Smooth muscle cell (in vitro differentiated cells): ENCODE measurements around the gene SFTA2. TPM values are rescaled to one million over a fixed set of nuclear protein-coding genes. Genes with fewer than 3 reads are reported as not detected.

Experiments
- DNase-seq: peaks from one replicate; lab custom pipeline; 2025; ENCODE audit not compliant: unreplicated experiment; lab: John Stamatoyannopoulos, UW
- H2AFZ ChIP-seq: fragments of 200-600 bp; sonication (generic); 2 replicates; pipeline ENCODE4 v1.6.0; 2016; ENCODE audit warnings: antibody characterized with exemption, low read depth, mild to moderate bottlenecking
- H3F3A ChIP-seq: fragments of 200-600 bp; sonication (generic); 2 replicates; pipeline ENCODE4 v1.6.0; 2017; ENCODE audit warnings: antibody characterized with exemption, low read depth
- H3K27ac ChIP-seq: fragments of 200-600 bp; sonication (generic); 2 replicates; pipeline ENCODE4 v1.5.1; 2016; ENCODE audit warnings: low read depth, mild to moderate bottlenecking
- H3K27me3 ChIP-seq: fragments of 200-600 bp; sonication (generic); 2 replicates; pipeline ENCODE4 v1.6.1; 2016; ENCODE audit warnings: low read depth, mild to moderate bottlenecking
- H3K36me3 ChIP-seq: fragments of 200-600 bp; sonication (generic); 2 replicates; pipeline ENCODE4 v1.5.1; 2016; ENCODE audit warnings: low read depth
- H3K4me1 ChIP-seq: fragments of 200-600 bp; sonication (generic); 2 replicates; pipeline ENCODE4 v1.5.1; 2016; ENCODE audit warnings: low read depth
- H3K4me2 ChIP-seq: fragments of 200-600 bp; sonication (generic); 2 replicates; pipeline ENCODE4 v1.6.0; 2016; ENCODE audit warnings: mild to moderate bottlenecking
- H3K4me3 ChIP-seq: fragments of 200-600 bp; sonication (generic); 2 replicates; pipeline ENCODE4 v1.5.1; 2016; ENCODE audit warnings: mild to moderate bottlenecking
- H3K79me2 ChIP-seq: fragments of 200-600 bp; sonication (generic); 2 replicates; pipeline ENCODE4 v1.6.0; 2016; ENCODE audit warnings: low read depth, mild to moderate bottlenecking
- H3K9ac ChIP-seq: fragments of 200-600 bp; sonication (generic); 2 replicates; pipeline ENCODE4 v1.6.0; 2016; ENCODE audit warnings: low read depth
- H3K9me3 ChIP-seq: fragments of 200-600 bp; sonication (generic); replicated peaks from 2 replicates; pipeline ENCODE4 v1.5.1; 2016; ENCODE audit warnings: low read depth
- H4K20me1 ChIP-seq: fragments of 200-600 bp; sonication (generic); 2 replicates; pipeline ENCODE4 v1.6.0; 2016; ENCODE audit warnings: low read depth
- WGBS: methylation state at CpG from one replicate; pipeline ENCODE4 v1.1.7; 2016; ENCODE audit warnings: low lambda C conversion rate; 5-methylcytosine and 5-hydroxymethylcytosine counted together
- polyA plus RNA-seq: library from polyadenylated mRNA; unstranded; fragments of >200 nt; fragmentation: Nextera tagmentation; extraction: Ambion mirVana; gene quantifications from 2 replicates; pipeline ENCODE4 v1.2.1, GENCODE V29; 2016
- total RNA-seq: library from RNA; depleted of rRNA; stranded (reverse); fragments of >200 nt; gene quantifications from 2 replicates; pipeline ENCODE4 v1.2.3, GENCODE V29; 2014
- TF ChIP-seq, protein P1 (sequence below): fragments of 200-600 bp; sonication (generic); IDR thresholded peaks from 2 replicates; pipeline ENCODE4 v1.5.1; 2017; ENCODE audit warnings: borderline replicate concordance, mild to moderate bottlenecking, antibody characterized with exemption; ENCODE audit not compliant: insufficient read depth, poor library complexity, severe bottlenecking

SFTA2 gene
- total and polyA plus RNA-seq, 2 experiments from 2014 or later = not detected

DNA sequence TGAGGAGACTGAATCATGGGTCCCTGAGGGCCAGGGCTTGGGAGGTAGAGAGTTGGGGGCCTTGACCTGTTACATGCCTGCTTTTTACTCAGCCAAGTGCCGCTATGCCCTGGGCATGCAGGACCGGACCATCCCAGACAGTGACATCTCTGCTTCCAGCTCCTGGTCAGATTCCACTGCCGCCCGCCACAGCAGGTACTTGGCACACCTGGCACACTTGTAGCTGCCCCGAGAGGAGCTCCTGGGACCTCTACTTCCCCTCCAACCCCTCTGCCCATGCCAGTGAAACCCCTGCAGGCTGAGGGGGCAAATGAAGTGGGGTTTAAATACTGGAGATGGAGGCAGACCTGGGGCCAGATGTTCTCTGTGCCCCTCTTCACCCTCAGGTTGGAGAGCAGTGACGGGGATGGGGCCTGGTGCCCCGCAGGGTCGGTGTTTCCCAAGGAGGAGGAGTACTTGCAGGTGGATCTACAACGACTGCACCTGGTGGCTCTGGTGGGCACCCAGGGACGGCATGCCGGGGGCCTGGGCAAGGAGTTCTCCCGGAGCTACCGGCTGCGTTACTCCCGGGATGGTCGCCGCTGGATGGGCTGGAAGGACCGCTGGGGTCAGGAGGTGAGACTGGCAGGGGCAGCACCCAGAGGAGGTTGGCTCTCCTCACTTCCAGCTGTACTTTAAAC, 43.0 kb downstream of the SFTA2 start:
- Histone ChIP-seq H3K9me3 (no peaks in the 10 kb centered on the region), H3K79me2 (peaks cover 45% of the 10 kb centered on the region), H3K4me1 (peaks cover 34% of the 10 kb centered on the region), H3K9ac (no peak overlapping the region), H3F3A (peaks cover 3% of the 10 kb centered on the region), H4K20me1 (peaks cover 67% of the 10 kb centered on the region), H3K4me3 (no peak overlapping the region), H3K36me3 (no peaks in the 10 kb centered on the region), H3K4me2 (no peak overlapping the region), H2AFZ (no peak overlapping the region), H3K27me3 (no peaks in the 10 kb centered on the region), H3K27ac (peak overlapping the region; percentile 53)
- no peak for DNase-seq
- WGBS = 96% methylated on average over 18 of the region's 18 CpGs
- TF ChIP-seq, protein P1, sequence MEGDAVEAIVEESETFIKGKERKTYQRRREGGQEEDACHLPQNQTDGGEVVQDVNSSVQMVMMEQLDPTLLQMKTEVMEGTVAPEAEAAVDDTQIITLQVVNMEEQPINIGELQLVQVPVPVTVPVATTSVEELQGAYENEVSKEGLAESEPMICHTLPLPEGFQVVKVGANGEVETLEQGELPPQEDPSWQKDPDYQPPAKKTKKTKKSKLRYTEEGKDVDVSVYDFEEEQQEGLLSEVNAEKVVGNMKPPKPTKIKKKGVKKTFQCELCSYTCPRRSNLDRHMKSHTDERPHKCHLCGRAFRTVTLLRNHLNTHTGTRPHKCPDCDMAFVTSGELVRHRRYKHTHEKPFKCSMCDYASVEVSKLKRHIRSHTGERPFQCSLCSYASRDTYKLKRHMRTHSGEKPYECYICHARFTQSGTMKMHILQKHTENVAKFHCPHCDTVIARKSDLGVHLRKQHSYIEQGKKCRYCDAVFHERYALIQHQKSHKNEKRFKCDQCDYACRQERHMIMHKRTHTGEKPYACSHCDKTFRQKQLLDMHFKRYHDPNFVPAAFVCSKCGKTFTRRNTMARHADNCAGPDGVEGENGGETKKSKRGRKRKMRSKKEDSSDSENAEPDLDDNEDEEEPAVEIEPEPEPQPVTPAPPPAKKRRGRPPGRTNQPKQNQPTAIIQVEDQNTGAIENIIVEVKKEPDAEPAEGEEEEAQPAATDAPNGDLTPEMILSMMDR = no peak

DNA sequence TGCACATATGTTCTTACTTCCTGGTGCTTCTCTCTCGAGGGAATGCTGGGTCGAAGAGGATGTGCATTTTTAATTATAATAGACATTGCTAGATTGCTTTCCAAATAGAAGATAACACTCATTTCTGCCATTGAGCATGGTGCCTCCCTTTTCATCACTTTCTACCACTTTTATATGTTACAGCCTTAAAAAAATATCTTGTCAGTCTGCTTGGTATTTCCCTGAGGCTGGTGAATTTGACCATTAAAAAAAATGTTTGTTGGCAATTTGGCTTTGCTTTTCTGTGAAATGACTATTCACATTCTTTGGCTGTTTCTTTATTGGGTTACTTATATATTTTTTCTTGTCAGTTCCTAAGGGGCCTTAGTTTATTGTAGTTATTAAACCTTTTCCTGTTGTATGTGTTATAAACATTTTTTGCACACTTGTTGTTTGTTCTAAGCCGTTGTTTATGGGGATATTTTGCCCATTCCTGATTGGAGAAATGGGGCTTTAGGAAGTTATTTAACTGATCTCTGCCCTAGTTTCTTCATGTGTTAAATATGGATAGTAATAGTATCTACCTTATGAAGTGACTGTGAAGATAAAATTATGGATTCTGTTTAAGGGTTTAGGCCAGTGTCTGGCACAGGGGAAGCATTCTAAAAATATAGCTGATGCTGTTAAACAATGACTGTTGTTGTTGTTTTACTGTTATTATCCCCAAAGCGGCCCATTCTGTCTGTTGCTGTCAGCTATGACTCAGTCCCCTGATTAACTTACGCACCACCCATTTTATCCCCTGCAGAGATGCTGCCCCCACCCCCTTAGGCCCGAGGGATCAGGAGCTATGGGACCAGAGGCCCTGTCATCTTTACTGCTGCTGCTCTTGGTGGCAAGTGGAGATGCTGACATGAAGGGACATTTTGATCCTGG, 43.8 kb downstream of the SFTA2 start:
- H3K4me1 ChIP-seq = peaks cover 35% of the 10 kb centered on the region
- H4K20me1 ChIP-seq = peaks cover 66% of the 10 kb centered on the region
- DNase-seq = no peak
- 42% methylated on average over 6 of the region's 6 CpGs for WGBS
- H3K9me3 ChIP-seq = no peaks in the 10 kb centered on the region
- no peak overlapping the region for H3K4me3 ChIP-seq
- TF ChIP-seq, protein P1 = no peak
- H3K79me2 ChIP-seq = peaks cover 45% of the 10 kb centered on the region
- H3K27ac ChIP-seq = peak overlapping the region; percentile 53
- H3K27me3 ChIP-seq = no peaks in the 10 kb centered on the region
- H3K9ac ChIP-seq = peak overlapping the region; percentile 53
- peaks cover 7% of the 10 kb centered on the region for H3F3A ChIP-seq
- no peaks in the 10 kb centered on the region for H3K36me3 ChIP-seq
- H2AFZ ChIP-seq = no peak overlapping the region
- H3K4me2 ChIP-seq = peak overlapping the region; percentile 53

DNA sequence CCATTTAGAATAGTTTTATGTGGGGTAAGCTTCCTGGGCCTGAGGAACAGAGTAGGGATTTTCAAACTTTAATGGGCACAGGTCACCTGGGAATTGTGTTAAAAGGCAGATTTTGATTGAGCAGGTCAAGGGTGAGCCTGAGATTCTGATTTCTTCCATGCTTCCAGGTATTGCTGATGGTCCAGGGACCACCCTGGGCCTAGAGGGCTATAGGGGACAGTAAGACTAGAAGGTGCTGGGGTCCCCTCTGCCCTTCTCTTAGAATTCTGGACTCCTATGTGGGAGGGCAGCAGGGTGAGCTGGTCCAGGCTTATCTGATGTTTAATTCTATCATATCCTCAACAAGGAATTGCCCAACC, 45.1 kb downstream of the SFTA2 start:
- H4K20me1 ChIP-seq = peaks cover 58% of the 10 kb centered on the region
- H3K79me2 ChIP-seq = peaks cover 45% of the 10 kb centered on the region
- H3K4me1 ChIP-seq = peaks cover 45% of the 10 kb centered on the region
- peak overlapping the region; percentile 96 for H3K4me2 ChIP-seq
- no peaks in the 10 kb centered on the region for H3K9me3 ChIP-seq
- no peak for DNase-seq
- H3F3A ChIP-seq = peaks cover 12% of the 10 kb centered on the region
- H3K4me3 ChIP-seq = peak overlapping the region; percentile 86
- no peak overlapping the region for H2AFZ ChIP-seq
- H3K27ac ChIP-seq = peak overlapping the region; percentile 80
- no peaks in the 10 kb centered on the region for H3K27me3 ChIP-seq
- no peaks in the 10 kb centered on the region for H3K36me3 ChIP-seq
- H3K9ac ChIP-seq = peak overlapping the region; percentile 65
- TF ChIP-seq, protein P1 = no peak
